Measurements from ENCODE around the gene SEPSECS.

The SEPSECS gene

GRCh38 chr4:25096981-25097443 is 63.2 kb downstream of the SEPSECS start:
- DNase-seq: no peak
- no peaks in the 10 kb centered on the region; the same call in 1 of the 2 replicates for H3K4me1 ChIP-seq

GRCh38 chr4:25096251-25096980 is 63.8 kb downstream of the SEPSECS start:
- Histone ChIP-seq H3K4me3 (ENCODE audit: low read depth, low read length) (no peak overlapping the region), H3K27me3 (no peaks in the 10 kb centered on the region), H3K4me1 (no peaks in the 10 kb centered on the region; the same call in 1 of the 2 replicates), H3K36me3 (no peaks in the 10 kb centered on the region), H3K9me3 (no peaks in the 10 kb centered on the region)
- no peak for DNase-seq
- TF ChIP-seq, protein P1, sequence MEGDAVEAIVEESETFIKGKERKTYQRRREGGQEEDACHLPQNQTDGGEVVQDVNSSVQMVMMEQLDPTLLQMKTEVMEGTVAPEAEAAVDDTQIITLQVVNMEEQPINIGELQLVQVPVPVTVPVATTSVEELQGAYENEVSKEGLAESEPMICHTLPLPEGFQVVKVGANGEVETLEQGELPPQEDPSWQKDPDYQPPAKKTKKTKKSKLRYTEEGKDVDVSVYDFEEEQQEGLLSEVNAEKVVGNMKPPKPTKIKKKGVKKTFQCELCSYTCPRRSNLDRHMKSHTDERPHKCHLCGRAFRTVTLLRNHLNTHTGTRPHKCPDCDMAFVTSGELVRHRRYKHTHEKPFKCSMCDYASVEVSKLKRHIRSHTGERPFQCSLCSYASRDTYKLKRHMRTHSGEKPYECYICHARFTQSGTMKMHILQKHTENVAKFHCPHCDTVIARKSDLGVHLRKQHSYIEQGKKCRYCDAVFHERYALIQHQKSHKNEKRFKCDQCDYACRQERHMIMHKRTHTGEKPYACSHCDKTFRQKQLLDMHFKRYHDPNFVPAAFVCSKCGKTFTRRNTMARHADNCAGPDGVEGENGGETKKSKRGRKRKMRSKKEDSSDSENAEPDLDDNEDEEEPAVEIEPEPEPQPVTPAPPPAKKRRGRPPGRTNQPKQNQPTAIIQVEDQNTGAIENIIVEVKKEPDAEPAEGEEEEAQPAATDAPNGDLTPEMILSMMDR (IDR thresholded peaks at IDR 0.05; ENCODE audit: low read depth, low read length): no peak

More at GRCh38 chr4:25096981-25097443, 63.2 kb downstream of the SEPSECS start:
- TF ChIP-seq, protein P1 (IDR thresholded peaks at IDR 0.05; ENCODE audit: low read depth, low read length): no peak
- no peak overlapping the region for H3K4me3 ChIP-seq (ENCODE audit: low read depth, low read length)
- no peaks in the 10 kb centered on the region for H3K27me3 ChIP-seq
- H3K36me3 ChIP-seq: no peaks in the 10 kb centered on the region
- no peaks in the 10 kb centered on the region for H3K9me3 ChIP-seq

GRCh38 chr4:25095837-25096236 is 64.4 kb downstream of the SEPSECS start:
- Histone ChIP-seq H3K27me3 (no peaks in the 10 kb centered on the region), H3K4me1 (no peaks in the 10 kb centered on the region; the same call in 1 of the 2 replicates), H3K36me3 (no peaks in the 10 kb centered on the region), H3K4me3 (ENCODE audit: low read depth, low read length) (no peak overlapping the region), H3K9me3 (no peaks in the 10 kb centered on the region)
- TF ChIP-seq, protein P1 (IDR thresholded peaks at IDR 0.05; ENCODE audit: low read depth, low read length): no peak
- no peak for DNase-seq

GRCh38 chr4:25092139-25092538 is 68.1 kb downstream of the SEPSECS start:
- no peak for DNase-seq
- no peaks in the 10 kb centered on the region for H3K4me1 ChIP-seq
- peaks cover 25% of the 10 kb centered on the region for H3K27me3 ChIP-seq
- TF ChIP-seq, protein P1 (IDR thresholded peaks at IDR 0.05; ENCODE audit: low read depth, low read length): no peak
- no peaks in the 10 kb centered on the region for H3K9me3 ChIP-seq
- H3K36me3 ChIP-seq: no peaks in the 10 kb centered on the region
- H3K4me3 ChIP-seq (ENCODE audit: low read depth, low read length): no peak overlapping the region

- no peak overlapping the region for H3K4me3 ChIP-seq (ENCODE audit: low read depth, low read length)
- H3K4me1 ChIP-seq: no peaks in the 10 kb centered on the region
- no peaks in the 10 kb centered on the region for H3K36me3 ChIP-seq
- H3K9me3 ChIP-seq: no peaks in the 10 kb centered on the region
- TF ChIP-seq, protein P1 (IDR thresholded peaks at IDR 0.05; ENCODE audit: low read depth, low read length): no peak
- DNase-seq: no peak
- H3K27me3 ChIP-seq: peaks cover 25% of the 10 kb centered on the region
Observed at GRCh38 chr4:25090516-25090915, 69.7 kb downstream of the SEPSECS start.

- no peak for DNase-seq
- H3K4me1 ChIP-seq: no peaks in the 10 kb centered on the region
- TF ChIP-seq, protein P1 (IDR thresholded peaks at IDR 0.05; ENCODE audit: low read depth, low read length): no peak
- no peak overlapping the region for H3K4me3 ChIP-seq (ENCODE audit: low read depth, low read length)
- peaks cover 25% of the 10 kb centered on the region for H3K27me3 ChIP-seq
- no peaks in the 10 kb centered on the region for H3K36me3 ChIP-seq
- no peaks in the 10 kb centered on the region for H3K9me3 ChIP-seq
Observed at GRCh38 chr4:25089051-25089763, 71.0 kb downstream of the SEPSECS start.
